HG03565 (cell line): ENCODE data around the gene HIGD2A.

ENCODE experiments used
- ATAC-seq: cut with Tn5 transposase; IDR thresholded peaks from one replicate; pipeline ENCODE4 v1.9.1; 2021; ENCODE audit warnings: mild to moderate bottlenecking, moderate library complexity; ENCODE audit not compliant: unreplicated experiment

The HIGD2A gene

GRCh38 chr5:176368726-176369125 is 19.8 kb upstream of the HIGD2A start:
- ATAC-seq = no peak

- ATAC-seq = no peak
Observed at GRCh38 chr5:176369934-176370711, 18.4 kb upstream of the HIGD2A start.

DNA sequence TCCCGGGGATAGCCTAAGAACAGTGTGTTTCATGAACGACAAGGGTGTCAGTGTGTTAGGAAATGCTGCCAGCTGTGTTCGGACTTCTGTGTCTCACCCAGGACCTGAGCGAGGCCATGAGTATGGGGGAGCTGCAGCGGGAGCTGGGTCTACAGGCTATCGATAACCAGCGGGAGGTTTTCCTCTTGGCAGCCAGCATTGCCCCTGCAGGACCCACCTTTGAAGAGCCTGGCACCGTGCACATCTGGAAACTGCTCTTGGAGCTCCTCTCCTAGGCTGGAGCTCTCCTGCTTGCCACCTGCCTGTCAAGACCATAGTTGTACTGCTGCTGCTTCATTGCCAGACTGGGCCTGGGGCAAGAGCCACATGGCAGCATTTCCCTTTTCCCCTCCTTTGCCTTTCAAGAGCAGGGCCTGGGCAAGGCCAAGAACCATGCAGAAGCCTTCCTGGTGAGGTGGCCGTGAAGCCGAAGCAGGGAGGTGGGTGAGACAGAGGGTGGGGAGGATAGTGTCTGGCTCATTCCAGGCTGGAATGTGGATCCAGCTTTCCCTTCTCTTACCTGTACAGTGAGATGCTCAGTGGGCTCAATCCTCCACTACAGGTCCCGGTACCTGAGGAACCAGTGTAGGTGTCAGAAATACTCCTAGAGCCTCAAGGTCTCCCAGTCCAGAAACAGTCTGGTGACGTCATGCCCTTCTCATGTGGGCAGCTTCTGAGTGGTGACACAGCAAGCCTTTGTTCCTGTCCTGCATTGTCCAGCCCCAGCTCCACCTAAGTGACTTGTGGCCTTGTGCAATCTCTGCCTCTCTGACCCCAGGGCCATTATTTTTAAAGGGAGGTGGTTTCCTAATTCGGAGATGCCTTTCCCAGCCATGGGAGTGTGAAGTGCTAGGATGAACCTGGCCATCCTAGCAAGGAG is 16.7 kb upstream of the HIGD2A start:
- ATAC-seq = no peak

DNA sequence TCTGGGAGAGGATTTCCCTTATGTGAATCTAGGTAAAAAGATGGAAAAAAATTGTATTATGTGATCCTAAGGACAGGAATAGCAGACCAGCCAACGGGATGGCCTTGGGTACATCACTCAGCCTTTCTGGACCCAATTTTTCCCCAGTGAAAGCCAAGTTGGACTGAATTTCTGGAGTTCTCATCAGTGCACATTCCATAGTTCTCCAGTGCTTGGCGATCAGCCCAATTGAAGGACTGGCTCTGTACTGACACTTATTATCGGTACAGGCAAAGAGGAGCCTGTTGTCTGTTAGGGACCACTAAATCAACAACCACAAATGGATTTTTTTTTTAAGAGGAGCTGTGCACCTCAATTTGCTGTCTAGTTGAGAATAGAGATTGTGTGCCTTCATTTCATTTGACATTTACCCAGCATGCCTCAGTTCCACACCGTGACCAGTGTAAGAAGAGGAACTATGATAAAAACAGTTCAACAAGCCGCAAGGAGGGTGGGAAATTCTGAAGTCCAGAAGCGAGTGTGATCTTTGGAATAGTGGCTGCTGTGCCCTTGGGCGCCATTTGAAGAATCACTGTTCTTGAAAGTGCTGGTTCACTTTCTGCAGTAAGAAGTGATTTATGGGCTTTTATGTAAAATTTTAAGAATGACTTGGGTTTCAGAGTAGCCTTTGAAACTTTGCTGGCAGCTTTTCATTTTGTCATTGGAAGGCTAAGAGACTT is 15.3 kb upstream of the HIGD2A start:
- no peak for ATAC-seq

DNA sequence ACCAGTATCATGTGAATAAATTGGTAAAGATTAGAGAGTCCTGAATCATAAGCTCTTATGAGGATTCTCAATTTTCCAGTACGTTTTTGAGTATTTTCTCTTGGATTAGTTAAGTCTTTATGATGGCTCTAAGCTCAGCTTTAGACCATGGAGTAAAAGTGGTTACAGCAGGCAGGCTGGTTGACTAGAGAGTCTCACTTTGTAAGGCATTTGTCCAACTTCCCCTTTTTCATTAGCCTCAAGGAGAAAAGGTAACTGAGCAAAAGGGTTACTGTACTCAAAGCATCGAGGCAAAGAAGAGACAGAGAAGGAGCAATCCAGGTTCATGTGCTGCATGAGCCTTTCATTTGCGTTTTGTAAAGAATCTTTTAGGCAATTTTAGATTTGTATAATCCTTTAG is 8.7 kb upstream of the HIGD2A start:
- no peak for ATAC-seq

DNA sequence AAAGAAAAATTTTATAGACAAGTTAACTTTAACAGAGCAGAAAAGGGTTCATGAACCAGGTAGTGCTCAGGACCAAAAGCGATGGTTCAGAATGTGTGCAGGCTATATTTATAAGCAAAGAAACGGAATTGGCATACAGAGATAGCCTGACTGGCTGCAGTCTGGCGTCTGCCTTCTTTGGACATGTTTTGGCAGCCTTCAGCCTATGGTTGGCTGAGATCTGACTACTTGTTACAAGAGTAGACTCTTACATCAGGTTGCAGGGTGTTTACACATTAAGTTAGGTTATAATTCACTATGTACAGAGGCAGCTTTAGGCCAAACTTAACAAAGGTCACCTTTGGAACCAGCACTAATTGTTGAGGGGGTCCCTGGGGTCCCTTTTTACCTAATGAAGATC is 7.1 kb upstream of the HIGD2A start:
- ATAC-seq = no peak

- no peak for ATAC-seq
Observed at GRCh38 chr5:176381979-176382378, 6.6 kb upstream of the HIGD2A start.

DNA sequence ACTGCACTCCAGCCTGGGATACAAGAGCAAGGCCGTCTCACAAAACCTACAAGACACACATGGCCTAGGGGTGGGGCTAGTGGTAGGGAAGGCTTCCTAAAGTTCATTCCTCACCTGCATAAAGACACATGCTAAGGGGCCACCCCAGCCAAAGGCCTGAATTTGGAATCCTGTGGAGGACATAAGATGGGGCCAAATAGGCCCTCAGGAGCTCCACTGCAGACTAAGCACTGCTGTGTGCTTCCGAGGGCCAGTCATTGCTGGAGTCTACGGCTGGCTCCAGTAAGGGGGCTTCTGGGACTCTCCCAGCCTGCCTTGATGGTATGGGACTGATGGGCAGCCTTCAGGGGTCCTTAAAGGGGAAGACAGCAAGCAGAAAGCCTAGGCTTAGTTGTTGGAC is 5.8 kb upstream of the HIGD2A start:
- ATAC-seq = no peak

- no peak for ATAC-seq
Observed at GRCh38 chr5:176383248-176383905, 5.2 kb upstream of the HIGD2A start.

- no peak for ATAC-seq
Observed at GRCh38 chr5:176383961-176384360, 4.6 kb upstream of the HIGD2A start.

- ATAC-seq = no peak
Observed at GRCh38 chr5:176384366-176384930, 4.1 kb upstream of the HIGD2A start.

GRCh38 chr5:176384991-176385390 is 3.6 kb upstream of the HIGD2A start:
- no peak for ATAC-seq

DNA sequence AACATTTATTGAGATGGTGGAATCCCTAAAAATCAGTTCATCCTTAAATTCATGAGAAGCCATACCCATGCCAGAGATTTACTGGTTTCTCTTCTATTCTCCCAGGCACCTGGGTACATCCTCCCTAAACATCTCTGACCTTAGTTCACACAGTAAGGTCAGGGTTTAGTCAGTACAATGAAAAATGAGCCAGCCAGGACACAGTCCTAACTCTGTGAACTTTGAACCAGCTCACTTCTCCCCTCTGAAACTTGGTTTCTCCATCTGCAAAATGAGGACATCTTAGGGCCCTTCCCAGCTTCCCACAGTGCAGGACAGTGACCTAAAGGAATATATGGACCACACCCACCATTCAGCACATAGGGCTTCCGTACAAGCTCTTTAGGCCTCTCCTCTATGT is 2.1 kb upstream of the HIGD2A start:
- ATAC-seq = no peak

- no peak for ATAC-seq
Observed at GRCh38 chr5:176387384-176387925, 1.1 kb upstream of the HIGD2A start.

GRCh38 chr5:176388003-176388443 is 528 bp upstream of the HIGD2A start:
- ATAC-seq = no peak

- no peak for ATAC-seq
Observed at GRCh38 chr5:176389135-176390123, 878 bp downstream of the HIGD2A start.

DNA sequence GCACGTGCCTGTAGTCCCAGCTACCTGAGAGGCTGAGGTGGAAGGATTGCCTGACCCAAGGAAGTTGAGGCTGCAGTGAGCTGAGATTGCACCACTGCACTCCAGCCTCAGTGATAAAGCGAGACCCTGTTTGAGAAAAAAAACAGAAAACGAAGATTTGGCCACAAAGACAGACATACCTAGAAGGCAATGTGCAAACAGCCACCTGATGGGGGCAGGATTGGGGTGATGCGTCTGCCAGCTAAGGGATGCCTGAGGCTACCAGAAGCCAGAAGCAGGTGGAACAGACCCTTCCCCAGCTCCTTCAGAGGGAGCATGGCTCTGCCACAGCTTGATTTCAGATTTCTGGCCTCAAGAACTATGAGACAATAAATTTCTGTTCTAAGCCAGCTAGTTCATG is 2.9 kb downstream of the HIGD2A start:
- no peak for ATAC-seq

DNA sequence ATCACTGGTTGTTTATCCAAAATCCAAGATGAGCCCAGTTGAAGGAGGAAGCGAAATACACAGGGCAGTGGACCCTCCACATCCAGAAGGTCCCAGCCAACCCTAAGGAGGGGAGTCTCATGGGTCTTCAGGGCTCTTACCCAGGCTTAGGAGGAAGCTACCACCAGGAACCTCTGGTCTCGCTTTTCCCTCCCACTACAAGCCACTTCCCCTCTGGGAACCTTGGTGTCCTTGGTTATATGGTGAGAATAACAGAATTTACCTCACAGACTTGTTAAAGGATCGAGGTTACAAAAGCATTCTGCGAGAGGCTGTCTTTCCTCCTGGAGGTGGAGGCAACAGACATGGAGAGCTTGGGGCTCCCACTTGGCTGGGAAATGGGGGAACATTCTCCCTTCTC is 3.4 kb downstream of the HIGD2A start:
- ATAC-seq = no peak

- ATAC-seq = no peak
Observed at GRCh38 chr5:176392526-176392925, 4.0 kb downstream of the HIGD2A start.
